Activated CD8-positive, alpha-beta T cell treated with anti-CD3 and anti-CD28 coated beads for 36 hours (primary cell): ENCODE measurements around the gene HEATR3. TPM values are rescaled to one million over a fixed set of nuclear protein-coding genes. Genes with fewer than 3 reads are reported as not detected.

Source experiments
- ATAC-seq: fragments of 200-7000 bp; cut with Tn5 transposase; one replicate; pipeline ENCODE4 v1.10.0; 2021; ENCODE audit warnings: mild to moderate bottlenecking, moderate library complexity
- CTCF ChIA-PET: fragments of 350-600 bp; sonication (Branson Sonifier 250); formaldehyde crosslinking; loops from one replicate; lab custom pipeline; 2021; ENCODE audit warnings: antibody characterized with exemption; lab: Charles Lee
- POLR2A ChIA-PET: fragments of 350-600 bp; sonication (Branson Sonifier 250); formaldehyde crosslinking; loops from one replicate; lab custom pipeline; 2021; ENCODE audit warnings: antibody characterized with exemption; lab: Charles Lee
- DNase-seq: peaks from one replicate; pipeline ENCODE4 v3.0.0-alpha.2; 2020
- H3K27ac Mint-ChIP-seq: one replicate; pipeline ENCODE4 v1.8.0; 2021; ENCODE audit warnings: mild to moderate bottlenecking, mixed read lengths
- H3K27me3 Mint-ChIP-seq: one replicate; pipeline ENCODE4 v1.8.0; 2021; ENCODE audit warnings: mixed read lengths
- H3K36me3 Mint-ChIP-seq: one replicate; pipeline ENCODE4 v1.8.0; 2021; ENCODE audit warnings: low read depth, mixed read lengths
- H3K4me1 Mint-ChIP-seq: one replicate; pipeline ENCODE4 v1.8.0; 2021; ENCODE audit warnings: low read depth, mixed read lengths
- H3K4me3 Mint-ChIP-seq: one replicate; pipeline ENCODE4 v1.8.0; 2021; ENCODE audit warnings: mild to moderate bottlenecking, moderate library complexity, mixed read lengths
- H3K9me3 Mint-ChIP-seq: one replicate; pipeline ENCODE4 v1.8.0; 2021; ENCODE audit warnings: mixed read lengths
- CTCF ChIP-seq: fragments of 200-600 bp; IDR thresholded peaks from one replicate; pipeline ENCODE4 v1.8.0; 2022; ENCODE audit warnings: antibody characterized with exemption, mild to moderate bottlenecking
- intact Hi-C: fragments of 100-400 bp; cut with micrococcal nuclease; formaldehyde crosslinking; loops from one replicate; pipeline ENCODE4 v1.10.0; 2022
- total RNA-seq, 2 experiments: library from RNA; stranded (reverse); gene quantifications; one replicate each; pipeline ENCODE4 v1.2.3, GENCODE V29; 2021

The HEATR3 gene
- total RNA-seq, 2 experiments from 2014 or later: 23.6 to 29.6 TPM

DNA sequence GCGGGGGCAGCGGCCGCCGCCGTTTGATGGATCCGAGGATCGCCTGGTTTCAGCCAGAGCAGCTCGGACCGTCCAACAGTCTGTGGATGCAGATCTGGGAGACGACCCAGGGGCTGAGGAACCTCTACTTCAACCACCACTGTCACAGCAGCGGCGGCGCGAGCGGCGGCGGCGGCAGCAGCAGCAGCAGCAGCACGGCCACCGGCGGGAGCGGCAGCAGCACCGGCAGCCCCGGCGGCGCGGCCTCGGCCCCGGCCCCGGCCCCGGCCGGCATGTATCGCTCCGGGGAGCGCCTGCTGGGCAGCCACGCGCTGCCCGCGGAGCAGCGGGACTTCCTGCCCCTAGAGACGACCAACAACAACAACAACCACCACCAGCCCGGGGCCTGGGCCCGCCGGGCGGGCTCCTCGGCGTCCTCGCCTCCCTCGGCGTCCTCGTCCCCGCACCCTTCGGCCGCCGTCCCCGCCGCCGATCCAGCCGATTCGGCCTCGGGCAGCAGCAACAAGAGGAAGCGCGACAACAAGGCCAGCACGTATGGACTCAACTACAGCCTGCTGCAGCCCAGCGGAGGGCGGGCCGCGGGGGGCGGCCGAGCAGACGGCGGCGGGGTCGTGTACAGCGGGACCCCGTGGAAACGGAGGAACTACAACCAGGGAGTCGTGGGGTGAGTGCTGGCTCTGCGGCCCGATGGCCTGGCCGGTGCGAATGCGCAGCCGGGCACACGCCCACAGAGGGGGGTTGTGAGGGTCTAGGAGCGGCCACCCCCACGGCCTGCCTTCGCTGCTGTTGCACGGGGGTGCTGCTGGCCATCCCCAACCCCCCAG is 88.0 kb downstream of the HEATR3 start:
- no peak for TF ChIP-seq CTCF
- Mint-ChIP-seq H3K27ac (peak overlapping the region; percentile 74), H3K27me3 (no peaks in the 10 kb centered on the region), H3K36me3 (peaks cover 19% of the 10 kb centered on the region), H3K9me3 (no peaks in the 10 kb centered on the region), H3K4me1 (peaks cover 38% of the 10 kb centered on the region), H3K4me3 (peak overlapping the region; percentile 83)
- ChIA-PET POLR2A (interaction anchor here (1.3 kb wide), 1 partner anchor 174 kb away, joined by 3 read pairs; no protein-coding TSS in a partner anchor), CTCF (no interaction called here)
- ATAC-seq: no peak
- intact Hi-C loops: loop anchor here (10.0 kb wide), 2 partner anchors 51 to 89 kb away; partner anchors contain the start of gene HEATR3
- peak; percentile 45 for DNase-seq

- no peak for TF ChIP-seq CTCF
- intact Hi-C loops: loop anchor here (10.0 kb wide), 2 partner anchors 50 to 90 kb away; partner anchors contain the start of gene HEATR3
- H3K36me3 Mint-ChIP-seq: peaks cover 21% of the 10 kb centered on the region
- H3K27me3 Mint-ChIP-seq: no peaks in the 10 kb centered on the region
- ATAC-seq (no peak), DNase-seq (peak; percentile 22)
- ChIA-PET CTCF (interaction anchor here (1.1 to 2.1 kb wide), 3 partner anchors 56 to 129 kb away, joined by 4 to 12 read pairs (median 7); partner anchors contain the start of gene CNEP1R1), POLR2A (interaction anchor here (1.1 to 1.6 kb wide), 2 partner anchors 12 to 90 kb away, joined by 3 to 5 read pairs; no protein-coding TSS in a partner anchor)
- no peaks in the 10 kb centered on the region for H3K9me3 Mint-ChIP-seq
- H3K4me1 Mint-ChIP-seq: peaks cover 45% of the 10 kb centered on the region
- H3K4me3 Mint-ChIP-seq: peak overlapping the region; percentile 83
- H3K27ac Mint-ChIP-seq: peak overlapping the region; percentile 74
Observed at GRCh38 chr16:50154420-50154950, 88.7 kb downstream of the HEATR3 start.

DNA sequence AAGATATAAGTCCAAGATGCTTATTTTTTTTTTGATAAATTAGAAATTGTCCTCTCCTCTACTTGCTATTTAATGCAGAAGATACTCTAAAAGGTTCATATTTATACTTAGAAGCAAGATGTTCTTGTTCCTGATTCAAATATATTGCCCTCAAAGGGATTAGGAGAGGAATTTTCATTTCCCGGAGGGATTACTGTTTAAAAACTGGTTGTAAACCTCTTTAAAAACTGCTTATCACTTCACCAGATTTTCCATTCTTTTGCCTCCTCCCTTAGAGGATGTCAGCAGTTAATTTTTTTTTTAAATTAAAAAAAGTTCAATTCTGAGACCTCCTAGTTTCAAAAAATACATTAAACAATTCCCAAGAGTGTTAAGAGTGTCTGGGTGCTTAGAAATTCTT is 90.2 kb downstream of the HEATR3 start:
- ChIA-PET POLR2A (interaction anchor here (0.7 to 1.6 kb wide), 6 partner anchors 11 to 119 kb away, joined by 3 to 5 read pairs (median 3); no protein-coding TSS in a partner anchor), CTCF (interaction anchor here (1.7 to 2.4 kb wide), 3 partner anchors 11 to 89 kb away, joined by 7 to 12 read pairs (median 12); no protein-coding TSS in a partner anchor)
- TF ChIP-seq CTCF: no peak
- intact Hi-C loops: loop anchor here (10.0 kb wide), 2 partner anchors 49 to 91 kb away; partner anchors contain the start of gene HEATR3
- DNase-seq (no peak), ATAC-seq (no peak)
- H3K4me1 Mint-ChIP-seq: peaks cover 56% of the 10 kb centered on the region
- H3K9me3 Mint-ChIP-seq: no peaks in the 10 kb centered on the region
- peak overlapping the region; percentile 74 for H3K27ac Mint-ChIP-seq
- H3K36me3 Mint-ChIP-seq: peaks cover 30% of the 10 kb centered on the region
- no peaks in the 10 kb centered on the region for H3K27me3 Mint-ChIP-seq
- peak overlapping the region; percentile 83 for H3K4me3 Mint-ChIP-seq

Other genes starting within 250 kb of the HEATR3 start
- not detected for gene ZNF423, start 209.9 kb upstream of the HEATR3 start, total RNA-seq
- gene CNEP1R1, start 40.7 kb upstream of the HEATR3 start, total RNA-seq: 10 to 100 TPM; 19.1 to 19.9 TPM
- gene TENT4B, start 87.3 kb downstream of the HEATR3 start, total RNA-seq: 10 to 100 TPM; 19.0 to 19.2 TPM
- gene ADCY7, start 200.6 kb downstream of the HEATR3 start, total RNA-seq: 10 to 100 TPM; 89.9 to 92.1 TPM